ENCODE results near the gene SLC30A2. TPM values are rescaled to one million over a fixed set of nuclear protein-coding genes. Genes with fewer than 3 reads are reported as not detected.

SLC30A2 gene
- total and polyA plus RNA-seq, 2 of the 13 experiments (the other 11 are each of a cell fraction or from before 2014, with no cell fraction given) = not detected

- TF ChIP-seq PBX3 (CRISPR knock-in tag; IDR thresholded peaks at IDR 0.05; ENCODE audit: borderline replicate concordance) = no peak
- 0 out of 4 replicates have a peak, but pooled peaks of 1 of the 2 experiments have one; percentile 40 for TF ChIP-seq NR2F1 (CRISPR knock-in tag; IDR thresholded peaks at IDR 0.05)
- no peak for TF ChIP-seq TBX3 (IDR thresholded peaks at IDR 0.05; ENCODE audit: borderline replicate concordance)
- no peak for TF ChIP-seq ZNF543 (CRISPR knock-in tag; IDR thresholded peaks at IDR 0.05)
- no peak for TF ChIP-seq THYN1 (CRISPR knock-in tag; IDR thresholded peaks at IDR 0.05; ENCODE audit: borderline replicate concordance, low read depth)
- peak; percentile 90 for TF ChIP-seq RAD21 (CRISPR knock-in tag; IDR thresholded peaks at IDR 0.05)
- TF ChIP-seq ZMAT5 (CRISPR knock-in tag; IDR thresholded peaks at IDR 0.05; ENCODE audit: borderline replicate concordance, low read depth) = no peak
- no peak for TF ChIP-seq ZC3H13 (CRISPR knock-in tag; IDR thresholded peaks at IDR 0.05)
- peak; percentile 54; the same call in 1 of the 2 replicates for TF ChIP-seq HIC2 (CRISPR knock-in tag; IDR thresholded peaks at IDR 0.05; ENCODE audit: low read depth)
- TF ChIP-seq ATM (IDR thresholded peaks at IDR 0.05; ENCODE audit: borderline replicate concordance) = no peak
- TF ChIP-seq ZNF143 (CRISPR knock-in tag; IDR thresholded peaks at IDR 0.05) = no peak
- TF ChIP-seq IKZF5 (CRISPR knock-in tag; IDR thresholded peaks at IDR 0.05) = no peak
- TF ChIP-seq SPEN (CRISPR knock-in tag; IDR thresholded peaks at IDR 0.05; ENCODE audit: low read depth) = 0 out of 2 replicates have a peak, but pooled peaks have one; percentile 18
- no peak for TF ChIP-seq ZNF609 (CRISPR knock-in tag; IDR thresholded peaks at IDR 0.05; ENCODE audit: borderline replicate concordance)
- no peak for TF ChIP-seq PRMT3 (CRISPR knock-in tag; IDR thresholded peaks at IDR 0.05; ENCODE audit: borderline replicate concordance, low read depth)
- TF ChIP-seq SRSF1 (optimal IDR thresholded peaks at IDR 0.05; ENCODE audit: low read depth, low read length) = no peak
- no peak for TF ChIP-seq ZNF296 (CRISPR knock-in tag; conservative IDR thresholded peaks at IDR 0.05)
- TF ChIP-seq CEBPB (IDR thresholded peaks at IDR 0.05; ENCODE audit: borderline replicate concordance, low read depth, low read length) = no peak
- TF ChIP-seq ZC3H4 (CRISPR knock-in tag; IDR thresholded peaks at IDR 0.05; ENCODE audit: borderline replicate concordance) = no peak
Observed at GRCh38 chr1:26035959-26036755, 9.8 kb downstream of the SLC30A2 start (continued).
